AG08395 (cell line): Measurements from ENCODE around the gene MACC1.
"Not testable (repeated sequence)": the region's sequence is repeated elsewhere in the genome, so short reads cannot be mapped to it uniquely, and the experiment has no call there.

Source experiments
- DNase-seq: peaks from one replicate; pipeline ENCODE4 v3.0.0; 2012; ENCODE audit warnings: mixed read lengths, low spot score

Gene MACC1

GRCh38 chr7:20128001-20128400 lies 89.2 kb downstream of the MACC1 start:
- no peak for DNase-seq

DNA sequence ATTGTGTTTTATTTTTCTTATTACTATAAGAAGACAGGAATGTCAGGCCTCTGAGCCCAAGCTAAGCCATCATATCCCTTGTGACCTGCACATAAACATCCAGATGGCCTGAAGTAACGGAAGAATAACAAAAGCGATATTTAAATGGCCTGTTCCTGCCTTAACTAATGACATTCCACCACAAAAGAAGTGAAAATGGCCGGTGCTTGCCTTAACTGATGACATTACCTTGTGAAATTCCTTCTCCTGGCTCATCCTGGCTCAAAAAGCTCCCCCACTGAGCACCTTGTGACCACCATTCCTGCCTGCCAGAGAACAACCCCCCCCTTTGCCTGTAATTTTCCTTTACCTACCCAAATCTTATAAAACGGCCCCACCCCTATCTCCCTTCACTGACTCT lies 91.1 kb downstream of the MACC1 start:
- DNase-seq: not testable (repeated sequence)

DNA sequence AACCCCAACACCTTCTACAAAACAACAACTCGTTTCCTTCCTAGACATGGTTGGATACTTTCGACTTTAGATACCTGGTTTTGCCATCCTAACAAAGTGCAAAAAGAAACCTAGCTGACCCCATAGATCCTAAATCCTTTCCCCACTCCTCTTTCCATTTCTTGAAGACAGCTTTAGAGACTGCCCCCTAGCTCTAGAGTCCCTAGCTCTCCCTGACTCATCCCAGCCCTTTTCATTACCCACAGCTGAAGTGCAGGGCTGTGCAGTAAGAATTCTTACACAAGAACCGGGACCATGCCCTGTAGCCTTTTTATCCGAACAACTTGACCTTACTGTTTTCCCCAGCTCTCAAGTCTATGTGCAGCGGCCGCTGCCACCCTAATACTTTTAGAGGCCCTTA lies 93.1 kb downstream of the MACC1 start:
- not testable (repeated sequence) for DNase-seq

- not testable (repeated sequence) for DNase-seq
These were observed 94.4 kb downstream of the MACC1 start for GRCh38 chr7:20122653-20123316.

GRCh38 chr7:20122073-20122472 lies 95.1 kb downstream of the MACC1 start:
- DNase-seq: no peak

- no peak for DNase-seq
These were observed 95.8 kb downstream of the MACC1 start for GRCh38 chr7:20121404-20121803.

DNA sequence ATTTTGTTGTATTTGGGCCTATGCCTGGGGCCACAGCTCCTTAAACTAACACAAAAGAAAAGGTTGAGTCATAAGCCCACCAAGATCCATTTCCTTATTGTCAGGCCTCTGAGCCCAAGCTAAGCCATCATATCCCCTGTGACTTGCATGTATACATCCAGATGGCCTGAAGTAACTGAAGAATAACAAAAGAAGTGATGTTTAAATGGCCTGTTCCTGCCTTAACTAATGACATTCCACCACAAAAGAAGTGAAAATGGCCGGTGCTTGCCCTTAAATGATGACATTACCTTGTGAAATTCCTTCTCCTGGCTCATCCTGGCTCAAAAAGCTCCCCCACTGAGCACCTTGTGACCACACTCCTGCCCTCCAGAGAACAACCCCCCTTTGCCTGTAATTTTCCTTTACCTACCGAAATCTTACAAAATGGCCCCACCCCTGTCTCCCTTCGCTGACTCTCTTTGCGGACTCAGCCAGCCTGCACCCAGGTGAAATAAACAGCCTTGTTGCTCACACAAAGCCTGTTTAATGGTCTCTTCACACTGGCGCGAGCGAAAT lies 96.5 kb downstream of the MACC1 start:
- not testable (repeated sequence) for DNase-seq

GRCh38 chr7:20116869-20117268 lies 100.3 kb downstream of the MACC1 start:
- no peak for DNase-seq

- peak; percentile 22 for DNase-seq
These were observed 102.7 kb downstream of the MACC1 start for GRCh38 chr7:20114468-20114867.

GRCh38 chr7:20113427-20114027 lies 103.7 kb downstream of the MACC1 start:
- no peak for DNase-seq

GRCh38 chr7:20112696-20113095 lies 104.5 kb downstream of the MACC1 start:
- no peak for DNase-seq

DNA sequence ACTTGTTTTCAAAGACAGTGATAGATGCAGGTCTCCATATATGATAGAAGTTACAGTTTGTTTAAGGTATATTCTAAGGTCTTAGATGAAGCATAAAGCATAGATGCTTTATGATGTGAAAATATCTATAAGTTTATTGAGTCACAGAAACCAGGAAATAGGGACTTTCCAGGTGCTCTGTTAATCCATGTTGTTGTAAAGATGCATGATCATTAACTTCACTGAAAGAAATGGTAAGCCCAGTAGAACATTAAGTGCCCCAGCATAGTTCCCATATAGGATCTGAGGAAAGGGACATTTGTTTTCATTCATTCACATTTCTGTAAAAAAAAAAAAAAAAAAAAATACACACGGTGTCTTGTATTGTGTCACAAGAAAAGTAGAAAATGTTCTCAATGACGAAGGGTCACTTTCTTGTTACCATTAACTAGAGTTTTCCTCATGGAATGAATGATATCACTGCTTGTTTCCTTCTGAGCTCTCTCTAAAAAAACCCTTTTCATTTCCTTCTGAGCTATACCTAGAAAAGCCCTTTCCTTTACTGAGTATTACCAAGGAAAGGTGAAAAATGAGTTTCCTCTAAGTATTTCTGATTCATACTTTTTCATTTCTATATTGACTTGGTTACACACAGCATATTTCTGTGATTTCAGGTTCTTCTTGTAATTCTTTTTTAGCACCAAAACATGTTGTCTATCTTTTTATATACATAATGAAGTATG lies 105.2 kb downstream of the MACC1 start:
- no peak for DNase-seq

- DNase-seq: peak; percentile 65
These were observed 109.6 kb downstream of the MACC1 start for GRCh38 chr7:20107582-20107981.

- no peak for DNase-seq
These were observed 112.5 kb downstream of the MACC1 start for GRCh38 chr7:20104696-20105095.

DNA sequence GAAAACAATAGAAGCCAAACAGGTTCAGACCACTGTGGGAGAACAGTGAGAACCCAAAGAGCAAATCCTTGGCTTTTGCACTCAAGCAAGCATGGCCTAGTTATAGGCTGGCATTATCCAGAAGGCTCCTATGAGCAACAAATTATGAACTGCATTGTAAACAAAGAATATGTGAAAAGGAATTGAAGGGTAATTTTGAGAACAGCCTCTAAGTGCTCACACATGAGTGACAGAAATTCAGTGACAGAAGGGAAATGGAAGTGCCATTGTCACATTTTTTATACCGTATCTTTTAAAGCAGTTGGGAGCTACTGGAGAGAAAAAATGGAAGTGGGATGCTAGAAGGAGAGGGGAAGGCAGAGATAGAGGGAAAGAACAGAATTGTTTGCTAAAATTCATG lies 114.2 kb downstream of the MACC1 start:
- DNase-seq: no peak

GRCh38 chr7:20095862-20096261 lies 121.3 kb downstream of the MACC1 start:
- DNase-seq: no peak

- no peak for DNase-seq
These were observed 121.7 kb downstream of the MACC1 start for GRCh38 chr7:20095436-20095835.

GRCh38 chr7:20089431-20089830 lies 127.8 kb downstream of the MACC1 start:
- DNase-seq: no peak

GRCh38 chr7:20085086-20085485 lies 132.1 kb downstream of the MACC1 start:
- peak; percentile 35 for DNase-seq
